Astrocyte (in vitro differentiated cells and primary cell): ENCODE data around the gene CNPY4. TPM values are rescaled to one million over a fixed set of nuclear protein-coding genes. Genes with fewer than 3 reads are reported as not detected.
"Not testable (repeated sequence)": the region's sequence is repeated elsewhere in the genome, so short reads cannot be mapped to it uniquely, and the experiment has no call there.

Experiments
- DNase-seq: peaks from one replicate; pipeline ENCODE4 v3.0.0-alpha.2; 2010; ENCODE audit warnings: low read depth
- FAIRE-seq: peaks from 2 replicates; lab custom pipeline; 2011; peaks lifted over from hg19 to GRCh38; lab: Jason Lieb, UNC
- H2AFZ ChIP-seq: 2 replicates; pipeline ENCODE4 v1.6.0; 2012; ENCODE audit warnings: low read depth, low read length, inconsistent platforms
- H3K27ac ChIP-seq: 2 replicates; pipeline ENCODE4 v1.5.1; 2011; ENCODE audit warnings: low read depth, low read length, inconsistent platforms
- H3K27me3 ChIP-seq: 2 replicates; pipeline ENCODE4 v1.6.0; 2011; ENCODE audit warnings: low read length, inconsistent platforms; ENCODE audit not compliant: insufficient read depth
- H3K36me3 ChIP-seq: 2 replicates; pipeline ENCODE4 v1.5.1; 2011; ENCODE audit warnings: low read length, inconsistent platforms; ENCODE audit not compliant: insufficient read depth
- H3K4me1 ChIP-seq: 2 replicates; pipeline ENCODE4 v1.5.1; 2011; ENCODE audit warnings: low read length, inconsistent platforms; ENCODE audit not compliant: insufficient read depth
- H3K4me2 ChIP-seq: 2 replicates; pipeline ENCODE4 v1.6.0; 2012; ENCODE audit warnings: low read length, inconsistent platforms
- H3K4me3 ChIP-seq: 2 replicates; pipeline ENCODE4 v1.5.1; 2011; ENCODE audit warnings: low read depth, mild to moderate bottlenecking, low read length, inconsistent platforms; ENCODE audit not compliant: insufficient read depth
- H3K79me2 ChIP-seq: 2 replicates; pipeline ENCODE4 v1.6.0; 2012; ENCODE audit warnings: mild to moderate bottlenecking, low read length, inconsistent platforms; ENCODE audit not compliant: insufficient read depth
- H3K9ac ChIP-seq: 2 replicates; pipeline ENCODE4 v1.6.0; 2012; ENCODE audit warnings: mild to moderate bottlenecking, low read length, inconsistent platforms
- H3K9me3 ChIP-seq: 2 replicates; pipeline ENCODE4 v1.5.1; 2012; ENCODE audit warnings: low read depth, mild to moderate bottlenecking, low read length, inconsistent platforms; ENCODE audit not compliant: insufficient read depth
- H4K20me1 ChIP-seq: 2 replicates; pipeline ENCODE4 v1.6.0; 2012; ENCODE audit warnings: low read length, inconsistent platforms; ENCODE audit not compliant: insufficient read depth
- H3K27ac Mint-ChIP-seq: one replicate; pipeline ENCODE4 v1.8.0; 2021; ENCODE audit warnings: mild to moderate bottlenecking, mixed read lengths; ENCODE audit not compliant: unreplicated experiment
- H3K27me3 Mint-ChIP-seq: one replicate; pipeline ENCODE4 v1.8.0; 2021; ENCODE audit warnings: low read depth, mixed read lengths; ENCODE audit not compliant: unreplicated experiment
- H3K36me3 Mint-ChIP-seq: one replicate; pipeline ENCODE4 v1.8.0; 2021; ENCODE audit warnings: low read depth, mixed read lengths; ENCODE audit not compliant: unreplicated experiment
- H3K4me1 Mint-ChIP-seq: one replicate; pipeline ENCODE4 v1.8.0; 2021; ENCODE audit warnings: low read depth, mixed read lengths; ENCODE audit not compliant: unreplicated experiment
- H3K4me3 Mint-ChIP-seq: one replicate; pipeline ENCODE4 v1.8.0; 2021; ENCODE audit warnings: mild to moderate bottlenecking, moderate library complexity, mixed read lengths; ENCODE audit not compliant: unreplicated experiment
- H3K9me3 Mint-ChIP-seq: one replicate; pipeline ENCODE4 v1.8.0; 2021; ENCODE audit warnings: mild to moderate bottlenecking, mixed read lengths; ENCODE audit not compliant: unreplicated experiment
- CTCF ChIP-seq: IDR thresholded peaks from 2 replicates; pipeline ENCODE4 v1.5.1; 2011; ENCODE audit warnings: low read depth, mild to moderate bottlenecking, inconsistent platforms, low read length, moderate library complexity; ENCODE audit not compliant: insufficient read depth
- EZH2 ChIP-seq: IDR thresholded peaks from 2 replicates; pipeline ENCODE4 v1.6.1; 2012; ENCODE audit warnings: mild to moderate bottlenecking, low read length, inconsistent platforms; ENCODE audit not compliant: insufficient read depth
- total RNA-seq: library from RNA; stranded (reverse); gene quantifications from 2 replicates; pipeline ENCODE4 v1.2.1, GENCODE V29; 2021

Gene CNPY4
- total RNA-seq, 1 donor from 2014 or later = 16.4 TPM

GRCh38 chr7:100127866-100128636 lies 8.6 kb downstream of the CNPY4 start:
- H4K20me1 ChIP-seq = no peaks in the 10 kb centered on the region
- no peaks in the 10 kb centered on the region for H3K4me1 Mint-ChIP-seq
- no peak for FAIRE-seq
- no peaks in the 10 kb centered on the region for H3K9me3 ChIP-seq
- H3K9ac ChIP-seq = peak overlapping the region; percentile 95
- no peak for DNase-seq
- no peak overlapping the region for H3K27ac Mint-ChIP-seq
- H3K27me3 ChIP-seq = no peaks in the 10 kb centered on the region
- peaks cover 5% of the 10 kb centered on the region for H3K79me2 ChIP-seq
- H3K4me3 ChIP-seq = peak overlapping the region; percentile 94
- H3K27me3 Mint-ChIP-seq = peaks cover 4% of the 10 kb centered on the region
- H3K36me3 ChIP-seq = no peaks in the 10 kb centered on the region
- H3K27ac ChIP-seq = peak overlapping the region; percentile 95
- no peaks in the 10 kb centered on the region for H3K9me3 Mint-ChIP-seq
- TF ChIP-seq CTCF (no peak), EZH2 (no peak)
- peak overlapping the region; percentile 99 for H3K4me2 ChIP-seq
- peaks cover 19% of the 10 kb centered on the region for H3K4me1 ChIP-seq
- peak overlapping the region; percentile 97 for H2AFZ ChIP-seq
- peaks cover 6% of the 10 kb centered on the region for H3K36me3 Mint-ChIP-seq
- H3K4me3 Mint-ChIP-seq = peak overlapping the region; percentile 81

GRCh38 chr7:100128637-100128963 lies 9.2 kb downstream of the CNPY4 start:
- FAIRE-seq (no peak), DNase-seq (no peak)
- Mint-ChIP-seq H3K4me1 (no peaks in the 10 kb centered on the region), H3K9me3 (no peaks in the 10 kb centered on the region), H3K4me3 (peak overlapping the region; percentile 81), H3K36me3 (peaks cover 6% of the 10 kb centered on the region), H3K27ac (no peak overlapping the region), H3K27me3 (peaks cover 4% of the 10 kb centered on the region)
- peaks cover 5% of the 10 kb centered on the region for H3K79me2 ChIP-seq
- peaks cover 19% of the 10 kb centered on the region for H3K4me1 ChIP-seq
- H3K4me2 ChIP-seq = peak overlapping the region; percentile 99
- TF ChIP-seq CTCF (no peak), EZH2 (no peak)
- no peak overlapping the region for H3K4me3 ChIP-seq
- no peaks in the 10 kb centered on the region for H4K20me1 ChIP-seq
- no peaks in the 10 kb centered on the region for H3K27me3 ChIP-seq
- H2AFZ ChIP-seq = no peak overlapping the region
- no peak overlapping the region for H3K9ac ChIP-seq
- H3K27ac ChIP-seq = no peak overlapping the region
- no peaks in the 10 kb centered on the region for H3K9me3 ChIP-seq
- no peaks in the 10 kb centered on the region for H3K36me3 ChIP-seq

DNA sequence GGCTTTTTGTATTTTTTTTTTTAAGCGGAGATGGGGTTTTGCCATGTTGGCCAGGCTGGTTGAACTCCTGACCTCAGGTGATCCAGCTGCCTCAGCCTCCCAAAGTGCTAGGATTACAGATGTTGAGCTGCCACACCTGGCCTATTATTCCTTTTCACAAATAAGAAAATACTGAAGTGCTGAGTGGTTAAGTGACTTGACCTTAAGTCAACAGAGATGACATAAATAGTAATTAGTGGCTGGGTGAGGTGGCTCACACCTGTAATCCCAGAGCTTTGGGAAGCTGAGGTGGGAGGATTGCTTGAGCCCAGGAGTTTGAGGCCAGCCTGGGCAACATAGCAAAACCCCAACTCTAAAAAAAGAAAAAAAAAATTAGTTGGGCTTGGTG lies 10.8 kb downstream of the CNPY4 start:
- H3K9ac ChIP-seq, DNase-seq, H2AFZ ChIP-seq, H3K27ac ChIP-seq, H3K9me3 ChIP-seq, H3K4me3 Mint-ChIP-seq, H3K36me3 ChIP-seq, H3K36me3 Mint-ChIP-seq, H3K9me3 Mint-ChIP-seq, FAIRE-seq, H3K4me3 ChIP-seq, H3K79me2 ChIP-seq, H4K20me1 ChIP-seq, H3K27ac Mint-ChIP-seq, H3K27me3 ChIP-seq, H3K4me2 ChIP-seq, H3K4me1 Mint-ChIP-seq, H3K27me3 Mint-ChIP-seq: not testable (repeated sequence)
- H3K4me1 ChIP-seq = peaks cover 19% of the 10 kb centered on the region
